ENCODE data around the gene FBN3. TPM values are rescaled to one million over a fixed set of nuclear protein-coding genes. Genes with fewer than 3 reads are reported as not detected.

Gene FBN3
- total RNA-seq, 1 experiment from 2014 or later: 0.10 TPM

GRCh38 chr19:8021374-8021773, 128.0 kb downstream of the FBN3 start:
- CTCF ChIA-PET: no interaction called here
- H3K4me1 ChIP-seq (ENCODE audit: control insufficient read depth, insufficient read depth, low read length): no peaks in the 10 kb centered on the region
- no TSS peak for BruUV-seq (replicated peaks)
- TF ChIP-seq POLR2AphosphoS5 (IDR thresholded peaks at IDR 0.05; ENCODE audit: low read depth, low read length): no peak
- no peak for TF ChIP-seq REST (IDR thresholded peaks at IDR 0.05; ENCODE audit: insufficient read depth in 1 of 2, low read depth in 2 of 2, low read length in 1 of 2)
- no peak for TF ChIP-seq TCF7L2 (IDR thresholded peaks at IDR 0.05; ENCODE audit: low read depth, low read length)
- TF ChIP-seq CTCF (IDR thresholded peaks at IDR 0.05): no peak
- no peak for TF ChIP-seq SIN3A (IDR thresholded peaks at IDR 0.05; ENCODE audit: borderline replicate concordance, insufficient read depth, low read depth, low read length)
- no peak for DNase-seq (ENCODE audit: low read depth, low spot score)
- POLR2A ChIA-PET: no interaction called here
- no peak overlapping the region for H3K4me3 ChIP-seq (ENCODE audit: low read depth in 2 of 2, low read length in 2 of 2)
- intact Hi-C loops (cut with micrococcal nuclease; ENCODE audit: unreplicated experiment): no loop called here
- H3K36me3 ChIP-seq (ENCODE audit: control insufficient read depth, insufficient read depth, low read length): no peaks in the 10 kb centered on the region
- ATAC-seq: no peak
- H3K27me3 ChIP-seq (ENCODE audit: control insufficient read depth, insufficient read depth, low read length): no peaks in the 10 kb centered on the region
- in situ Hi-C loops (cut with HindIII; ENCODE audit: low pct_unique_long_range_greater_than_20kb, low sequenced_read_pairs): no loop called here
- H3K9me3 ChIP-seq (ENCODE audit: control insufficient read depth, insufficient read depth, low read depth, low read length): no peaks in the 10 kb centered on the region
- H3K27ac ChIP-seq (ENCODE audit: low read length): no peak overlapping the region

GRCh38 chr19:8020681-8021080, 128.7 kb downstream of the FBN3 start:
- Histone ChIP-seq H3K4me3 (ENCODE audit: low read depth in 2 of 2, low read length in 2 of 2) (no peak overlapping the region), H3K36me3 (ENCODE audit: control insufficient read depth, insufficient read depth, low read length) (no peaks in the 10 kb centered on the region), H3K27me3 (ENCODE audit: control insufficient read depth, insufficient read depth, low read length) (no peaks in the 10 kb centered on the region), H3K9me3 (ENCODE audit: control insufficient read depth, insufficient read depth, low read depth, low read length) (no peaks in the 10 kb centered on the region), H3K27ac (ENCODE audit: low read length) (no peak overlapping the region), H3K4me1 (ENCODE audit: control insufficient read depth, insufficient read depth, low read length) (no peaks in the 10 kb centered on the region)
- CTCF ChIA-PET: interaction anchor here (0.7 kb wide), 1 partner anchor 348 kb away, joined by 7 read pairs; no protein-coding TSS in a partner anchor
- POLR2A ChIA-PET: no interaction called here
- DNase-seq (ENCODE audit: low read depth, low spot score) (no peak), ATAC-seq (no peak)
- in situ Hi-C loops (cut with HindIII; ENCODE audit: low pct_unique_long_range_greater_than_20kb, low sequenced_read_pairs) (no loop called here), intact Hi-C loops (cut with micrococcal nuclease; ENCODE audit: unreplicated experiment) (no loop called here)
- no peak for TF ChIP-seq POLR2AphosphoS5 (IDR thresholded peaks at IDR 0.05; ENCODE audit: low read depth, low read length)
- no peak for TF ChIP-seq TCF7L2 (IDR thresholded peaks at IDR 0.05; ENCODE audit: low read depth, low read length)
- no TSS peak for BruUV-seq (replicated peaks)

GRCh38 chr19:8017808-8018207, 131.6 kb downstream of the FBN3 start:
- BruUV-seq (replicated peaks): no TSS peak
- ATAC-seq: no peak
- Histone ChIP-seq H3K4me3 (ENCODE audit: low read depth in 2 of 2, low read length in 2 of 2) (no peak overlapping the region), H3K9me3 (ENCODE audit: control insufficient read depth, insufficient read depth, low read depth, low read length) (no peaks in the 10 kb centered on the region), H3K36me3 (ENCODE audit: control insufficient read depth, insufficient read depth, low read length) (no peaks in the 10 kb centered on the region), H3K4me1 (ENCODE audit: control insufficient read depth, insufficient read depth, low read length) (no peaks in the 10 kb centered on the region), H3K27me3 (ENCODE audit: control insufficient read depth, insufficient read depth, low read length) (no peaks in the 10 kb centered on the region), H3K27ac (ENCODE audit: low read length) (no peak overlapping the region)
- DNase-seq (ENCODE audit: low read depth, low spot score): no peak
- ChIA-PET CTCF (interaction anchor here (0.6 kb wide), 1 partner anchor 569 kb away, joined by 4 read pairs; no protein-coding TSS in a partner anchor), POLR2A (no interaction called here)
- in situ Hi-C loops (cut with HindIII; ENCODE audit: low pct_unique_long_range_greater_than_20kb, low sequenced_read_pairs) (no loop called here), intact Hi-C loops (cut with micrococcal nuclease; ENCODE audit: unreplicated experiment) (no loop called here)
- TF ChIP-seq TCF7L2 (IDR thresholded peaks at IDR 0.05; ENCODE audit: low read depth, low read length): no peak
- no peak for TF ChIP-seq POLR2AphosphoS5 (IDR thresholded peaks at IDR 0.05; ENCODE audit: low read depth, low read length)
- TF ChIP-seq REST (IDR thresholded peaks at IDR 0.05; ENCODE audit: insufficient read depth in 1 of 2, low read depth in 2 of 2, low read length in 1 of 2): no peak
- no peak for TF ChIP-seq CTCF (IDR thresholded peaks at IDR 0.05)
- no peak for TF ChIP-seq SIN3A (IDR thresholded peaks at IDR 0.05; ENCODE audit: borderline replicate concordance, insufficient read depth, low read depth, low read length)

Data from Panc1 (cell line).